ENCODE results near the gene ENKUR.

DNA sequence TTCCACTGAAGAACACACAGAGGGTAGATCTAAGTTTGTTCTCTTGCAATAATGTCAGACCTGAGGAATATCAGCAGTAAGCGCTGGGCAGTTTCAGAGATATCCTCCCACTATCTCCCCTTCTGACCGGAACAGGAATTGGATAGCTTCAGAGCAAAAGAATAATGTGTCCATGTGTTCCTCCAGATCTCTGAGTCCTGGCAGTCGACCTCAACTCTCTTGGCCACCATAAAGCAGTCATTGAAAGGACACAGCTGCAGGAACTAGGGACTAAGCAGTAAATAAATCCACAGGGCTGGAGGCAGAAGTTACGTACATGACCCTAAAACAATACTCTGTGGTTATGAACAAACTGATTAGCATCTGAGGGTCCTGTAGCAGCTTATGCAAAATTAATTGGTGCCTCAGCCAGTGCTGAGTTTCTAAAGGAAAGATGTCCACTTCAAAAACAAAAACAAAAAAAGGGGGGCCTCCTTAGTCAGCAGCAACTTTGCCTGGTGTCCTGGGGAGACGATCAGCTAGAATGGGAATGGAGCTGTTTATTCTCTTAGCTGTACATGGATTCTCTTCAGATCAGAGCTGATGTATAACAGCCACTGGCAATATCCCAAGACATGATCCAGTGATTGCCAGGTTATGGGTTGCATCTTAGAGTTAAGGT, 57.1 kb downstream of the ENKUR start:
- no peak for TF ChIP-seq SIN3A (IDR thresholded peaks at IDR 0.05; ENCODE audit: borderline replicate concordance, insufficient read depth, low read length)
- TF ChIP-seq TAF1 (IDR thresholded peaks at IDR 0.05; ENCODE audit: borderline replicate concordance, insufficient read depth, low read length): no peak
- TF ChIP-seq POLR2AphosphoS5 (IDR thresholded peaks at IDR 0.05; ENCODE audit: low read depth, low read length): no peak
- no peak for TF ChIP-seq FOXP2 (optimal IDR thresholded peaks at IDR 0.05; ENCODE audit: borderline replicate concordance, extremely low read depth, extremely low read length, insufficient read depth)
- TF ChIP-seq, protein P1, sequence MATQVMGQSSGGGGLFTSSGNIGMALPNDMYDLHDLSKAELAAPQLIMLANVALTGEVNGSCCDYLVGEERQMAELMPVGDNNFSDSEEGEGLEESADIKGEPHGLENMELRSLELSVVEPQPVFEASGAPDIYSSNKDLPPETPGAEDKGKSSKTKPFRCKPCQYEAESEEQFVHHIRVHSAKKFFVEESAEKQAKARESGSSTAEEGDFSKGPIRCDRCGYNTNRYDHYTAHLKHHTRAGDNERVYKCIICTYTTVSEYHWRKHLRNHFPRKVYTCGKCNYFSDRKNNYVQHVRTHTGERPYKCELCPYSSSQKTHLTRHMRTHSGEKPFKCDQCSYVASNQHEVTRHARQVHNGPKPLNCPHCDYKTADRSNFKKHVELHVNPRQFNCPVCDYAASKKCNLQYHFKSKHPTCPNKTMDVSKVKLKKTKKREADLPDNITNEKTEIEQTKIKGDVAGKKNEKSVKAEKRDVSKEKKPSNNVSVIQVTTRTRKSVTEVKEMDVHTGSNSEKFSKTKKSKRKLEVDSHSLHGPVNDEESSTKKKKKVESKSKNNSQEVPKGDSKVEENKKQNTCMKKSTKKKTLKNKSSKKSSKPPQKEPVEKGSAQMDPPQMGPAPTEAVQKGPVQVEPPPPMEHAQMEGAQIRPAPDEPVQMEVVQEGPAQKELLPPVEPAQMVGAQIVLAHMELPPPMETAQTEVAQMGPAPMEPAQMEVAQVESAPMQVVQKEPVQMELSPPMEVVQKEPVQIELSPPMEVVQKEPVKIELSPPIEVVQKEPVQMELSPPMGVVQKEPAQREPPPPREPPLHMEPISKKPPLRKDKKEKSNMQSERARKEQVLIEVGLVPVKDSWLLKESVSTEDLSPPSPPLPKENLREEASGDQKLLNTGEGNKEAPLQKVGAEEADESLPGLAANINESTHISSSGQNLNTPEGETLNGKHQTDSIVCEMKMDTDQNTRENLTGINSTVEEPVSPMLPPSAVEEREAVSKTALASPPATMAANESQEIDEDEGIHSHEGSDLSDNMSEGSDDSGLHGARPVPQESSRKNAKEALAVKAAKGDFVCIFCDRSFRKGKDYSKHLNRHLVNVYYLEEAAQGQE (IDR thresholded peaks at IDR 0.05; ENCODE audit: insufficient read depth in 1 of 2, low read depth in 2 of 2, low read length in 2 of 2): no peak
